ENCODE measurements around the gene COX5B.

DNA sequence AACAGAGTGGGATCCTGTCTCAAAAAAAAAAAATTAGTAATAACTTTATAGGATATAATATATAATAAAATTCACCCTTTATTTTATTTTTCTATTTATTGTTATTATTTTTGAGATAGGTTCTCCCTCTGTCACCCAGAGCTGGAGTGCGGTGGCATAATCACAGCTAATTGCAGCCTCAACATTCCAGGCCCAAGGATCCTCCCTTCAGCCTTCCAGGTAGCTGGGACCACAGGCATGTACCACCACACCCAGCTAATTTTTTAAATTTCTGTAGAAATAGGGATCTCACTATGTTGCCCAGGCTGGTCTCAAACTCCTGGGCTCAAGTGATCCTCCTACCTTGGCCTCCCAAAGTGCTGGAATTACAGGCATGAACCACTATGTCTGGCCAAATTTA lies 24.6 kb downstream of the COX5B start:
- TF ChIP-seq, protein P1, sequence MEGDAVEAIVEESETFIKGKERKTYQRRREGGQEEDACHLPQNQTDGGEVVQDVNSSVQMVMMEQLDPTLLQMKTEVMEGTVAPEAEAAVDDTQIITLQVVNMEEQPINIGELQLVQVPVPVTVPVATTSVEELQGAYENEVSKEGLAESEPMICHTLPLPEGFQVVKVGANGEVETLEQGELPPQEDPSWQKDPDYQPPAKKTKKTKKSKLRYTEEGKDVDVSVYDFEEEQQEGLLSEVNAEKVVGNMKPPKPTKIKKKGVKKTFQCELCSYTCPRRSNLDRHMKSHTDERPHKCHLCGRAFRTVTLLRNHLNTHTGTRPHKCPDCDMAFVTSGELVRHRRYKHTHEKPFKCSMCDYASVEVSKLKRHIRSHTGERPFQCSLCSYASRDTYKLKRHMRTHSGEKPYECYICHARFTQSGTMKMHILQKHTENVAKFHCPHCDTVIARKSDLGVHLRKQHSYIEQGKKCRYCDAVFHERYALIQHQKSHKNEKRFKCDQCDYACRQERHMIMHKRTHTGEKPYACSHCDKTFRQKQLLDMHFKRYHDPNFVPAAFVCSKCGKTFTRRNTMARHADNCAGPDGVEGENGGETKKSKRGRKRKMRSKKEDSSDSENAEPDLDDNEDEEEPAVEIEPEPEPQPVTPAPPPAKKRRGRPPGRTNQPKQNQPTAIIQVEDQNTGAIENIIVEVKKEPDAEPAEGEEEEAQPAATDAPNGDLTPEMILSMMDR (IDR thresholded peaks at IDR 0.05) = no peak
- TF ChIP-seq POLR2A (IDR thresholded peaks at IDR 0.05) = no peak

Data from uterus (tissue), 2 donors.